Ishikawa (cell line): Measurements from ENCODE around the gene TMEM52.

Source experiments
- RAD21 ChIP-seq: IDR thresholded peaks from 2 replicates; pipeline ENCODE4 v1.6.1; 2012; ENCODE audit warnings: low read depth
- TCF12 ChIP-seq: IDR thresholded peaks from 2 replicates; pipeline ENCODE4 v1.6.1; 2012; ENCODE audit warnings: low read depth
- TEAD4 ChIP-seq: IDR thresholded peaks from 2 replicates; pipeline ENCODE4 v1.6.1; 2012
- YY1 ChIP-seq: IDR thresholded peaks from 2 replicates; pipeline ENCODE4 v1.6.1; 2012; ENCODE audit warnings: low read depth
- ZBTB7A ChIP-seq: IDR thresholded peaks from 2 replicates; pipeline ENCODE4 v1.6.1; 2012; ENCODE audit warnings: low read depth

GRCh38 chr1:1899266-1899966 is 19.7 kb downstream of the TMEM52 start:
- TF ChIP-seq TEAD4 (no peak), YY1 (no peak), ZBTB7A (no peak), TCF12 (no peak), RAD21 (no peak)
